Vagina (tissue), 2 donors: Measurements from ENCODE around the gene MAMDC2. TPM values are rescaled to one million over a fixed set of nuclear protein-coding genes. Genes with fewer than 3 reads are reported as not detected.
A peak's percentile ranks its signal among the peaks of the same experiment; 100 is the strongest.

Experiments
- DNase-seq, 2 donors: peaks; one replicate each; pipeline ENCODE4 v3.0.0-alpha.2; 2017; ENCODE audit errors: extremely low spot score in 2 of 2
- H3K27ac ChIP-seq: fragments of 200-600 bp; sonication (generic); one replicate; pipeline ENCODE4 v1.5.1; 2019
- H3K27me3 ChIP-seq: fragments of 200-600 bp; sonication (generic); one replicate; pipeline ENCODE4 v1.5.1; 2019
- H3K36me3 ChIP-seq, 2 donors: fragments of 200-600 bp; sonication (generic); one replicate each; pipeline ENCODE4 v1.5.1; 2017 to 2019
- H3K4me1 ChIP-seq: fragments of 200-600 bp; sonication (generic); one replicate; pipeline ENCODE4 v1.5.1; 2019
- H3K4me3 ChIP-seq, 2 donors: fragments of 200-600 bp; sonication (generic); 1 replicate in 1 of 2; 2 replicates in 1 of 2; pipeline ENCODE4 v1.5.1; 2016 to 2019
- H3K9me3 ChIP-seq: fragments of 200-600 bp; sonication (generic); one replicate; pipeline ENCODE4 v1.5.1; 2019
- CTCF ChIP-seq, 3 experiments: fragments of 450-650 bp in 2 of 3; fragments of 200-600 bp in 1 of 3; sonication (generic) in 1 of 3; IDR thresholded peaks; one replicate each; pipeline ENCODE4 v1.5.1; 2017 to 2019; ENCODE audit warnings: antibody characterized with exemption in 3 of 3, mild to moderate bottlenecking in 2 of 3, moderate library complexity in 2 of 3
- POLR2A ChIP-seq, 2 donors: fragments of 450-650 bp; IDR thresholded peaks; one replicate each; pipeline ENCODE4 v1.6.1; 2017; ENCODE audit warnings: antibody characterized with exemption in 2 of 2, mild to moderate bottlenecking in 2 of 2, moderate library complexity in 2 of 2
- POLR2AphosphoS5 ChIP-seq, 2 donors: sonication (generic); formaldehyde crosslinking; IDR thresholded peaks; one replicate each; pipeline ENCODE4 v1.9.0; 2017; ENCODE audit warnings: antibody characterized with exemption in 2 of 2, mild to moderate bottlenecking in 2 of 2, low read depth in 1 of 2; ENCODE audit not compliant: insufficient read depth in 1 of 2
- intact Hi-C: fragments of 100-400 bp; cut with DNase I; formaldehyde crosslinking; loops from one replicate; pipeline ENCODE4 v1.15.1; 2023
- total RNA-seq: library from RNA; depleted of rRNA; stranded (reverse); fragments of >200 nt; gene quantifications from one replicate; pipeline ENCODE4 v1.2.3, GENCODE V29; 2016

The MAMDC2 gene
- total RNA-seq, 1 donor from 2014 or later, result 38.5 TPM

GRCh38 chr9:70120834-70121510 is 77.3 kb downstream of the MAMDC2 start:
- Histone ChIP-seq H3K4me3 (no peak overlapping the region), H3K9me3 (no peaks in the 10 kb centered on the region), H3K36me3 (peaks cover 0 to 9% of the 10 kb centered on the region in 2 donors), H3K27ac (no peak overlapping the region), H3K4me1 (peaks cover 8% of the 10 kb centered on the region), H3K27me3 (no peaks in the 10 kb centered on the region)
- TF ChIP-seq POLR2A (IDR thresholded peaks at IDR 0.05) (no peak), CTCF (IDR thresholded peaks at IDR 0.05) (peak in 1 of 3 experiments; percentile 20), POLR2AphosphoS5 (IDR thresholded peaks at IDR 0.05; ENCODE audit: insufficient read depth in 1 of 2, low read depth in 1 of 2) (peak in 1 of 2 donors; percentile 31)
- intact Hi-C loops, result no loop called here
- no peak for DNase-seq

GRCh38 chr9:70121818-70122436 is 78.3 kb downstream of the MAMDC2 start:
- H3K4me1 ChIP-seq, result peaks cover 8% of the 10 kb centered on the region
- intact Hi-C loops, result no loop called here
- H3K27ac ChIP-seq, result no peak overlapping the region

GRCh38 chr9:70123695-70124094 is 80.0 kb downstream of the MAMDC2 start:
- peaks cover 0 to 15% of the 10 kb centered on the region in 2 donors for H3K36me3 ChIP-seq
- no peaks in the 10 kb centered on the region for H3K27me3 ChIP-seq
- no peak for TF ChIP-seq POLR2A (IDR thresholded peaks at IDR 0.05)
- TF ChIP-seq POLR2AphosphoS5 (IDR thresholded peaks at IDR 0.05; ENCODE audit: insufficient read depth in 1 of 2, low read depth in 1 of 2), result no peak
- no peak for TF ChIP-seq CTCF (IDR thresholded peaks at IDR 0.05)
- peaks cover 8% of the 10 kb centered on the region for H3K4me1 ChIP-seq
- intact Hi-C loops, result no loop called here
- no peaks in the 10 kb centered on the region for H3K9me3 ChIP-seq
- peak in 1 of 2 donors; percentile 54 for DNase-seq
- H3K4me3 ChIP-seq, result no peak overlapping the region
- H3K27ac ChIP-seq, result no peak overlapping the region

More at GRCh38 chr9:70121818-70122436, 78.3 kb downstream of the MAMDC2 start:
- H3K9me3 ChIP-seq, result no peaks in the 10 kb centered on the region
- no peak for DNase-seq
- TF ChIP-seq POLR2A (IDR thresholded peaks at IDR 0.05), result no peak
- H3K36me3 ChIP-seq, result peaks cover 0 to 13% of the 10 kb centered on the region in 2 donors
- no peaks in the 10 kb centered on the region for H3K27me3 ChIP-seq
- H3K4me3 ChIP-seq, result no peak overlapping the region

GRCh38 chr9:70125621-70126263 is 82.1 kb downstream of the MAMDC2 start:
- Histone ChIP-seq H3K27me3 (no peaks in the 10 kb centered on the region), H3K4me3 (no peak overlapping the region), H3K36me3 (peaks cover 0 to 7% of the 10 kb centered on the region in 2 donors), H3K27ac (no peak overlapping the region), H3K4me1 (peaks cover 6% of the 10 kb centered on the region), H3K9me3 (no peaks in the 10 kb centered on the region)
- TF ChIP-seq POLR2A (IDR thresholded peaks at IDR 0.05) (no peak), CTCF (IDR thresholded peaks at IDR 0.05) (no peak), POLR2AphosphoS5 (IDR thresholded peaks at IDR 0.05; ENCODE audit: insufficient read depth in 1 of 2, low read depth in 1 of 2) (peak in 1 of 2 donors; percentile 42)
- intact Hi-C loops, result no loop called here
- DNase-seq, result no peak

GRCh38 chr9:70127036-70127435 is 83.4 kb downstream of the MAMDC2 start:
- peak in 1 of 2 donors; percentile 0 for DNase-seq
- no peak overlapping the region for H3K27ac ChIP-seq
- intact Hi-C loops, result no loop called here
- H3K9me3 ChIP-seq, result no peaks in the 10 kb centered on the region
- TF ChIP-seq POLR2A (IDR thresholded peaks at IDR 0.05) (no peak), CTCF (IDR thresholded peaks at IDR 0.05) (no peak), POLR2AphosphoS5 (IDR thresholded peaks at IDR 0.05; ENCODE audit: insufficient read depth in 1 of 2, low read depth in 1 of 2) (no peak)
- H3K36me3 ChIP-seq, result peaks cover 0 to 7% of the 10 kb centered on the region in 2 donors
- no peaks in the 10 kb centered on the region for H3K27me3 ChIP-seq
- no peaks in the 10 kb centered on the region for H3K4me1 ChIP-seq
- H3K4me3 ChIP-seq, result no peak overlapping the region
